H7 (cell line): ENCODE data around the gene THAP9. TPM values are rescaled to one million over a fixed set of nuclear protein-coding genes. Genes with fewer than 3 reads are reported as not detected.

Experiments used
- DNase-seq: peaks from one replicate; pipeline ENCODE4 v3.0.0; 2012
- H3K27me3 ChIP-seq: 2 replicates; pipeline ENCODE4 v1.6.0; 2011; ENCODE audit warnings: mild to moderate bottlenecking, low read length; ENCODE audit not compliant: control insufficient read depth, insufficient read depth
- H3K36me3 ChIP-seq: replicated peaks from 2 replicates; pipeline ENCODE4 v1.5.1; 2011; ENCODE audit warnings: low read length; ENCODE audit not compliant: control insufficient read depth, insufficient read depth
- H3K4me3 ChIP-seq: 2 replicates; pipeline ENCODE4 v1.5.1; 2011; ENCODE audit warnings: low read depth, mild to moderate bottlenecking, control low read depth, low read length, moderate library complexity; ENCODE audit not compliant: insufficient read depth
- total RNA-seq: library from RNA; depleted of rRNA; stranded (reverse); fragments of >200 nt; shearing (Covaris generic); gene quantifications from 2 replicates; pipeline ENCODE4 v1.2.3, GENCODE V29; 2014

The THAP9 gene
- total RNA-seq, 1 experiment from 2014 or later, result 22.9 TPM

DNA sequence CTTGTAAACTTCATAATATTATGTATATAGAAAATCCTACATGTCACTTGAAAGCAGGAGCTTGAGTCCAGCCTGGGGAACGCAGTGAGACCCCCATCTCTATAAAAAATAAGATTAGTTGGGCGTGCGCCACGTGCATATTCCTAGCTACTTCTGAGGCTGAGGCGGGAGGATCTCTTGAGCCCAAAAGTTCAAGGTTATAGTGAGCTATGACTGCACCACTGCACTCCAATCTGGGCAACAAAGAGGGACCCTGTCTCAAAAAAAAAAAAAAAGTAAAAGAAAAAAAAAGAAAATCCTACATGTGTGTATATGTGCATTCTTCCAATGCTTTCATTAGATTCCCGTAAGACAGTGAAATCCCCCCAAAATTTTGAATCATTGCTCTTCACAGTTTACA is 11.2 kb upstream of the THAP9 start:
- Histone ChIP-seq H3K36me3 (peaks cover 8% of the 10 kb centered on the region), H3K4me3 (peak overlapping the region; percentile 94; the same call in 1 of the 2 replicates), H3K27me3 (no peaks in the 10 kb centered on the region)
- DNase-seq, result no peak

DNA sequence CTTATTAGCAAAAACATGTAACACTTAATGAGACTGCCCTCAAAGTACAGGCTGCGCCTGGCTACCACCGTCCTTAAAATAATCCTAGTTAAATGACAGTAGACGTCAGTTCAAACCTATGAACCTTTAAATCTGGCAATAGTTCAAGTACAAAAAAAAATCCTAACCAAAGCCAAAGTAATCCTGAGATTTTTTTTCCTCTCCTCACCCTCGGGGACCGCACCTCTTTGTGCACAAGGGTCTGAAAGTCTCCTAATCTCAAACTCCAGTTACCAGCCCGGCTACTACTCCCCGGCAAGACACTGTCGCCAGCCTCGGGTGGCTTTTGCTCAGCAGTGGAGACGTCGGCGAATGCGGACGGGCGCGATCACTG is 10.0 kb upstream of the THAP9 start:
- Histone ChIP-seq H3K4me3 (peak overlapping the region; percentile 94), H3K27me3 (no peaks in the 10 kb centered on the region), H3K36me3 (peaks cover 14% of the 10 kb centered on the region)
- DNase-seq, result no peak

DNA sequence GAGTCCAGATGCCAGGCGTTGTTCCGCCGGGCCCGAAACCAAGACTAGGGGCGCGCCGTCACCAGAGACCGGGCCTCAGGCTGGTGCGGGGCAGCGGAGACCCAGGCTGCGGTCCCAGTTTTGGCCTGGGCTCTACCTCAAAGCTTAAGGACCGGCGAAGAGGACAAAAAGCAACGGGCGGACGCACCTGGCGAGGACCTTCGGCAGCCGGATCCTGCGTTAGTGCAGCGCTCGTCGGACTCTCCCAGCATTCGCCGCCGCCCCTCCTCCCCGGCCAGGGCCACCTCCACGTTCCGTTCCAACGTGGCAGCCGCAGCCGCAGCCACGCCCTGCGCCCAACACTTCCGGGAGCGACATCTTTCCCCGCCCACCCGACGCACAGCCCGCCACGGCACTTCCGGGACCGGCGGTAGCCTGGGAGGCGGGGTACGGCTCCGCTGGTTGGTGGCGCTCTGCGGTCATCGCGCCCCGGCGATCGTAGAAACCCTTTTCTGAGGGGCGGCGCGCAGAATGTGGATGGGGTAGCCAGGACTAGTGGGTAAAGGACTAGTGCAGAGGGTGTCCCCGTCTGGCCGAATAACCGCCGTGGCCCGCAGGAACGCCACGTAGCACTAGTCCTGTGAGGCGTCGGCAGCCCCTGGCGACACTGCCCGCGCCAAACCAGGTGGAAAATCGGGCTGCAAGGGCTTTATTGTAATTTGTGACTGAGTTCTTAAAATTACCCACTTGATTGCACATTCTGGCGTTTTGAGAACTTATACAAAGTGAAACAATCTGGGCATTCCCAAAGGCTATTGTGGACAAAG is 9.4 kb upstream of the THAP9 start, which contains the start of gene SEC31A:
SEC31A (minus strand) TSS at position 253 of the 806 bp plus-strand sequence. CDS start 9,217 bp downstream, outside the sequence.
- no peaks in the 10 kb centered on the region for H3K27me3 ChIP-seq
- H3K36me3 ChIP-seq, result peaks cover 17% of the 10 kb centered on the region
- DNase-seq, result peak; percentile 93
- H3K4me3 ChIP-seq, result peak within 1 kb of the TSS; percentile 94

DNA sequence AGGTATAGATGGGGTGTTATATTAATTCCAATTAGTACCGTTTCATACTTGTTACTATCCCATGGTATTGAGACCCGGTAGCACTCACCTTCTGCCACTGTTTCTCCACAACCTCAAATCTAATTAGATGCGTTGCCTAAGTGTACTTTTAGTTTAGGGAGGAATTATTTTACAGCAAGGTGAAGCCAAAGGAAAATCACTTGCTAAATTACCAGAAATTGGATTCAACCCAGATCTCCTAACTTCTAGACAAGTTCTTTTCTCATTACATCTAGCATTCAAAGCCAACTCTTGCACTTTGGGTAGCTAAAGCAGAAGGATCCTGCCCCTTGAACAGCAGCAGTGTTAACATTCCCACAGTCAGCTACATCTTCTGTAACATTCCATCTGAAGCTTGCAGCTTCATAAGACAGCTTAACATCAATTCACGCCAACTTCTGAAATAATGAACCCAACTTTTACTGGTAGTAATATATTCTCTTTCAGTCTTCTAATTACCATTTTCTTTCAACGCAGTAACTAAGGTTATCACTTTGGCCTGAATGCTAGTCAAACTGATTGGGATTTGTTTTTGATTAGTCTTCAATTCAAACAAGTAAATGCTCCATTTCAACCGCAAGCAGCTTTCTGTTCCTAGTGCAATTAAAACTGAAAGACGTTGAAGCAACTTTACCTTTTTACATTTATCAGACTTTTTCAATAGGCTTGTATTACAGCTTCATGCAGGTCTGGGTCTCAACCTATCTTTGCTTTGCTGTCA is 8.6 kb upstream of the THAP9 start:
- Histone ChIP-seq H3K36me3 (peaks cover 20% of the 10 kb centered on the region), H3K27me3 (no peaks in the 10 kb centered on the region), H3K4me3 (peak overlapping the region; percentile 71)
- no peak for DNase-seq

DNA sequence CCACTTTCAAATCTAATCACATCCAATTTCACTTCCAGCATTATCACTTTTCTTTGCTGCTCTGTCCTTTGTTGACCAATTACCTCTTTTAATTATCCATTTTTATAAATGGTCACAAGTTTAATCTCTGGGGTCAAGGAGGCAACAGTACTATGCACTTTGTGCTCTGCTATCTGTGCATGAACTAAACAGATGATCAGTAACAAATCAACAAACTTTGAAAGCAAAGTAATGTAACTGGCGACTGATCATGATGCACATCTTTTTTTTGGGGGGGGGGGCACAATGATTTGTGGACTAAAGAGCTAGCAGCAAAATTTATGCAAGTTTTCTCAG is 8.1 kb upstream of the THAP9 start:
- DNase-seq, result no peak
- Histone ChIP-seq H3K36me3 (peaks cover 20% of the 10 kb centered on the region), H3K27me3 (no peaks in the 10 kb centered on the region), H3K4me3 (no peak overlapping the region)

DNA sequence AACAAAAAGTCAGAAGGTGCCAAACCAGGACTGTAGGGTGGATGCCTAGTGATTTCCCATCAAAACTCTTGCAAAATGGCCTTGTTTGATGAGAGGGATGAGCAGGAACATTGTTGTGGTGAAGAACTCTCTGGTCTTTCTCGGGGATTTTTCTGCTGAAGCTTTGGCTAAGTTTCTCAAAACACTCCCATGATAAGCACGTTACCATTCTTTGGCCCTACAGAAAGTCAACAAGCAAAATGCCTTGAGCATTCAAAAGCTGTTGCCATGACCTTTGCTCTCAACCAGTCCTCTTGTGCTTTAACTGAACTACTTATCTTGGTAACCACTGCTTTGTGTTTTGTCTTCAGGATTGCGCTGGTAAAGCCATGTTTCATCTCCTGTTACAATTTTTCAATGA is 6.6 kb upstream of the THAP9 start:
- Histone ChIP-seq H3K4me3 (no peak overlapping the region), H3K27me3 (no peaks in the 10 kb centered on the region), H3K36me3 (peaks cover 26% of the 10 kb centered on the region)
- no peak for DNase-seq

DNA sequence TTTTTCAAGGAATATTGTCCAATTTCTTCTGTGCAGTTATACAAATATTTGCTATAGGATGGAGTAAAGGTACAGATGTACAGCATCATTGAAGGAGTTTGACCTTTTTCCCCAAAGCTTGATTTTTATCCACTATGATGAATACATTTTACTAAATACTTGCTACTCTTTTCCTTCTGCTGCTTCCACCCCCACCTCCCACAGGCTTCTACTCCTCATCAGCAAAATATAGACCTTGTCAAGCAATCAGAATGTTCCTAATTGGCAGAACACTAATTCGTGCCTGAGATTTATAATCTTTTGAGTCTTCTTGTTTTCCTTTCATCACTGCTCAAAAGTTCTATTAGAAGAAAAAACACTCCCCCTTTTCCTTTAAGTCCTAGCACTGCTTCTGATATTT is 3.8 kb upstream of the THAP9 start:
- no peak overlapping the region for H3K4me3 ChIP-seq
- peaks cover 28% of the 10 kb centered on the region for H3K36me3 ChIP-seq
- H3K27me3 ChIP-seq, result no peaks in the 10 kb centered on the region

DNA sequence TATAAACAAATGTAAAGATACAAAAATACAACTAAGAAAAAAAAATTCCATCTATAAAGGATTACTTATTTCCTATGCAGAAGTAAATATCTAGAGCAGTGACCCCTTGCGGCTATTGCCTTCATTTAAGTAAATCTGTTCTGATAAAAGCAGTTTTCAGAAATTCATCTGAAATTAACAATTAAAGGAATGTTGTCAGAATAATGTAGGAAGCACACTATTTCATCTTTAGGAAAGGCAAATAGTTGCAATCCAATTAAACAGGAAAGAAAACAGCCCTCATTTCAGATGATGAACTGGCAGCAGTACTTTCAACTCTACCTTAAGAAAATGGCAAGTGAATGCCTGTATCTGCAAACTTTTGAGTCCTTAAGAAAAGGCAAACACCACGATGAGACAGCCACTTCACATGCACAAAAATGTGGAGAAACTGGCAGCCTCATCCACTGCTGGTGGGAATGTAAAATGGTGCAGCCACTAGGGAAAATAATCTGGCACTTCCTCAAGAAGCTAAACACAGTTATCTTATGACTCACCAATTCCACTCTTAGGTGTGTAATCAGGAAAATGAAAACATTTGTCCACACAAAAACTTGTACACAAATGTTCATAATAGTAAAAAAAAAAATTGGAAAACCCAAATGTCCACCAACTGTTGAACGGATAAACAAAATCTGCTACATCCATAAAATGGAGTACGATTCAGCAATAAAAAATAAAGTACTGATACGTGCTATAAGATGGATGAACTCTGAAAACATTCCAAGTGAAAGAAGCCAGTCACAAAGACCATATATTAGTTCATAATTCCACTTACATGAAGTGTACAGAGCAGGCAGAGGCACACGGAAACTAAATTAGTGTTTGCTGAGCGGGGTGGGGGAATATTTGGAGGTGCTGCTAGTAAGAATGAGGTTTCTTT is 2.0 kb upstream of the THAP9 start:
- peak overlapping the region; percentile 92 for H3K4me3 ChIP-seq
- H3K27me3 ChIP-seq, result no peaks in the 10 kb centered on the region
- peaks cover 26% of the 10 kb centered on the region for H3K36me3 ChIP-seq
- no peak for DNase-seq

More for the DNA sequence above, 3.8 kb upstream of the THAP9 start:
- DNase-seq, result no peak

DNA sequence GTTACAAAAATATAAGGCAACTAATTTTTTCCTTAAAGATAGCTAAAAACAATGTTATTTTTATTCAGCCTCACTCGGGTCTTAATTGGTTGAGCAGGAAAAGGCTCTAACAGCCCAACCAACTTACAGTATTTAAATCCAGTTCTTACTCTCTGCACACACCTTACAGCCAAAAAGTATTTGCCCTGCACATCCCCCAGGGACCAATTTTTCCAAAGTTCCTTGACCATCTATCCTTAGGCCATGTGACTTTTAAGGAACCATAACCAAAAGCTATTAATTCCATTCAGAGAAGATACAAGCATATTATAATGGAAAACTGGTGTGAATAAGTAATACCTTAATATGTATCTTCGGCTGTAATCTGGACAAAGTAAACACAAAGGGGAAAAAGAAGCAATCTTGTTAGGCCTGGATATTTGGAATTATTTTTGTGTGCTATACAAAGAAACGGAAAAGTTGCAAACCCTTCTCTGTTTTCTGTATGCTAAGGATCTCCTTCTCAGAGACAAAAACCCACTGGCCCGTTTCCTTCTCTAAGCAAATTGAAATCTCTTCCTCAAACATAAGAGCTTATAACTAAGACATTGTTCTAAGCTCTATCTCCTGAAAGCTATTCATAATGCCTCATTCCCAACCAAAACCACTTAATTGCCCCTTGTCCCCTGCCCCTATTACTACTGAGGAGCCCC is 1.0 kb upstream of the THAP9 start:
- H3K36me3 ChIP-seq, result peaks cover 18% of the 10 kb centered on the region
- no peak for DNase-seq
- H3K27me3 ChIP-seq, result no peaks in the 10 kb centered on the region
- peak overlapping the region; percentile 92 for H3K4me3 ChIP-seq

DNA sequence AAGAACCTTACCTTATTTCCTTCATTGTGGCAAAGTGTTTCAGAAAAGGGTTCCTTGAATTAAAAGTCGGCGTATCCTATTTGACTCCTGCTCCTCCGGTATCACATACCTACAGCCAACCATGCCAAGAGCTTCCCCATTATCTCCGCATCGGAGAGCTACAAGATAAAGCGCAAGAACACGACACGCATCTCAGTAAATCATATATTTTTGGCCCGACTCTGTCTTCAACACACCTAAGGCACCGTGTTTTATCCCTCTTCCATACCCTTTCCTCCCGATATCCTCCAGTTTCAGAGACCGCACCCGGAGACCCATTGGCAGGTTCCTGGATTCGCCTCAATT is 497 bp upstream of the THAP9 start:
- peak overlapping the region; percentile 92 for H3K4me3 ChIP-seq
- H3K36me3 ChIP-seq, result peaks cover 16% of the 10 kb centered on the region
- H3K27me3 ChIP-seq, result no peaks in the 10 kb centered on the region
- no peak for DNase-seq

DNA sequence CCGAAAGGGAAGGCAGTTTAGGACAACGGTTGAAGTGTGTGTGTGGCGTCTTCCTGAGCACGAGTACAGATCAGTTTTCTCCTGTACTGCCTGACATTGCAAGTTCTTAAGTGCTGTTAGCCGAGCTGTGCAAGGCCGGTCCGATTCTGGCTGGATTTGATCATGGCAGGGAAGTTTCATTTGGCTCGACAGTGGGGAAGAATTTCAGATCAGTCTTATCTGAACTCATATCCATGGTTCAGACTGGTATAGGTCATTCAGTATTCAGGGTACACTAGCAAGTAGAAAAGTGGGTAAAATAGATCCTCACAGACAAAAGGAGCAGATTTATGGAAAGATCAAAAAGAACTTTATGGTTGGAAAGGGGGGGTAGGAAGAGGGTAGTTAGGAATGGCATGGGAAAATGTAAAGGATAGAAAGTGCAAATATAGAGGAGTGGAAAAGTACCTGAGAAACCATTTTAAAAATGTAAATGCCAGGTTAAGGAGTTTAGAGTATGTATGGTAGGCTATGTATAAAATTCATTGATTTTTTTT is 716 bp downstream of the THAP9 start:
- H3K27me3 ChIP-seq, result no peaks in the 10 kb centered on the region
- peak overlapping the region; percentile 92 for H3K4me3 ChIP-seq
- H3K36me3 ChIP-seq, result peaks cover 16% of the 10 kb centered on the region
- DNase-seq, result no peak

DNA sequence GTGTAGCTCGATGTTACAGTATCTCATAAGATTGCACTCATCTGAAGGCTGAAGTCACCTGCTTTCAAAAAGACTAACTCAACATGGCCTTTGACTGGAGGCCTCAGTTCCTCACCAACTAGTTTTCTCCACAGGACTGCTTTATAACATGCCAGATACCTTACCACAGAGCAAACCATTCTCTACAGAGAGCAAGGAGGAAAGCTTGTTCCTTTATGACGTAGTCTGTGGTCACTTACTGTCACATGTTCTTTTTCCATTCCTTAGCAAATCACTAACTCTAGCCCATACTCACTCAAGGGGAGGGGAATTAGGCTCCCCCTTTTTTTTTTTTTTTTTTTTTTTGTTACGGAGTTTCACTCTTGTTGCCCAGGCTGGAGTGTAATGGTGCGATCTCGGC is 3.2 kb downstream of the THAP9 start:
- Histone ChIP-seq H3K4me3 (no peak overlapping the region), H3K27me3 (no peaks in the 10 kb centered on the region), H3K36me3 (peaks cover 12% of the 10 kb centered on the region)
- DNase-seq, result no peak

DNA sequence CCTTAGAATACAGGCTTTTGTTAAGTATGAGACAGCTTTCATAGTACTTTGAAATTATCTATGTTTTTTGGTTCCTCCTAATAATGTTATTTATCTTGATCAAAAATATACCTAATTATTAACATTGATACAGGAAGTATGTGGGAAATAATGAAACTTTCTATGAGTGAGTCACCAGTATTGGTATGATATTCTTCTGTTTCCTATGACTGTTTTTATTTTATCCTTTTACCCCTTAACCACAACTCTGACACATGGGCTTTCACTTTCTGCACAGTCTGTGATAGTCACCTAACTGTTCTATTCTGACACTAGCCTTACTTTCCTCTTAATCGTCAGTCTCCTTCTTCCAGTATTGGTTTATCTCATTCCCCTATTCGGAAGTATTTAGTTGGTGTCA is 4.7 kb downstream of the THAP9 start:
- Histone ChIP-seq H3K27me3 (no peaks in the 10 kb centered on the region), H3K4me3 (no peak overlapping the region), H3K36me3 (peaks cover 10% of the 10 kb centered on the region)
- DNase-seq, result no peak

DNA sequence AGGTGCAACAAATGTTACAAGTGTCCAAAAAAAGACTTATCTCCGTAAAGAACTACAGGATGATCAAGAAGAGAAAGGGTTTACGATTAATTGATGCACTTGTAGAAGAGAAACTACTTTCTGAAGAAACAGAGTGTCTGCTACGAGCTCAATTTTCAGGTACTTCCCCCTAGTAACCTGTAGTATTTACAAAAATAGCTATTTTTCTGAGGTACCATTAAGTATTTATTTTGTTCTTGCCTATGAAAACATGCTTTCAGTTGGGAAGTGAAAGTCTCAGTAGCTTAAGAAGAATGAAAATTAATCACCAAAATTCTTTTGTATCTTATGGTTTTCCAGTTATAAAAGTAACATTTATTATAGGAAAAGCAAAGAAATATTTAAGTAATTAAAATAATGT is 5.9 kb downstream of the THAP9 start:
- Histone ChIP-seq H3K27me3 (no peaks in the 10 kb centered on the region), H3K36me3 (peaks cover 14% of the 10 kb centered on the region), H3K4me3 (no peak overlapping the region)
- no peak for DNase-seq
